GM13976 (cell line): ENCODE measurements around the gene CHRND.

Source experiments
- DNase-seq: peaks from one replicate; pipeline ENCODE4 v3.0.0; 2012; ENCODE audit warnings: low spot score
- in situ Hi-C: fragments of 300-500 bp; cut with MboI; formaldehyde crosslinking; loops from one replicate; pipeline ENCODE4 v1.12.0; 2022; ENCODE audit warnings: low sequenced_read_pairs, mixed read lengths, inconsistent platforms; ENCODE audit not compliant: unreplicated experiment
- TF ChIP-seq, protein P1 (sequence below): IDR thresholded peaks from 2 replicates; pipeline ENCODE4 v1.5.1; 2012; ENCODE audit warnings: borderline replicate concordance, mild to moderate bottlenecking; ENCODE audit not compliant: insufficient read depth; ENCODE audit errors: extremely low read depth, missing control alignments, control extremely low read depth

CHRND gene

DNA sequence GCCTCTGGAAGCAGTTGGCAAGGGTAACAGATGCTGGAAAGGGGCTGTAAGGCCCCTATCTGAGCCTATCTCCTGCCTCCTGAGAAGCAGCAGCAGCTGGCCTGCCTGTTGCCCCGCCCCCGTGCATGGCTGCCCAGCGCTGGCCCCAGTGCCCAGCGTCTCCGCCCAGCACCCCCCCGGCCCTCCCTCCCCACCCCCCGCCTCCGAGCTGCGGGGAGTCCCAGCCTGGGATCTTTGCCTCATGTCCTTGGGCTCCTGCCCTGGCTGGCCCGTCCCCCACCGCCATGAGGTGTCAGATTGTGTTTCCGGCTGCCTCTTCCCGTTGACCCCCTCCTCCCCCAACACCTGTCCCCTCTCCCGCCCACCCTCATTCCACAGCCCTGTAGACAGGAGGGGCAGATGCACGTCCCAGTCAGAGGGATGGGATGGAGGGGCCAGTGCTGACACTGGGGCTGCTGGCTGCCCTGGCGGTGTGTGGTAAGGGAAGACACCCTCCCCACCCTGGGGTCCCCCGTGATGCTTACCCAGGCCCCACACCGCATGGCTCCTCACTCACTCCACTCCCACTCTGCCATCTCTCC is at the start of gene CHRND:
TSS of gene CHRND (plus strand) at position 370 of the 581 bp plus-strand sequence. CDS start at position 426, 56 bp downstream.
- in situ Hi-C loops: no loop called here
- TF ChIP-seq, protein P1, sequence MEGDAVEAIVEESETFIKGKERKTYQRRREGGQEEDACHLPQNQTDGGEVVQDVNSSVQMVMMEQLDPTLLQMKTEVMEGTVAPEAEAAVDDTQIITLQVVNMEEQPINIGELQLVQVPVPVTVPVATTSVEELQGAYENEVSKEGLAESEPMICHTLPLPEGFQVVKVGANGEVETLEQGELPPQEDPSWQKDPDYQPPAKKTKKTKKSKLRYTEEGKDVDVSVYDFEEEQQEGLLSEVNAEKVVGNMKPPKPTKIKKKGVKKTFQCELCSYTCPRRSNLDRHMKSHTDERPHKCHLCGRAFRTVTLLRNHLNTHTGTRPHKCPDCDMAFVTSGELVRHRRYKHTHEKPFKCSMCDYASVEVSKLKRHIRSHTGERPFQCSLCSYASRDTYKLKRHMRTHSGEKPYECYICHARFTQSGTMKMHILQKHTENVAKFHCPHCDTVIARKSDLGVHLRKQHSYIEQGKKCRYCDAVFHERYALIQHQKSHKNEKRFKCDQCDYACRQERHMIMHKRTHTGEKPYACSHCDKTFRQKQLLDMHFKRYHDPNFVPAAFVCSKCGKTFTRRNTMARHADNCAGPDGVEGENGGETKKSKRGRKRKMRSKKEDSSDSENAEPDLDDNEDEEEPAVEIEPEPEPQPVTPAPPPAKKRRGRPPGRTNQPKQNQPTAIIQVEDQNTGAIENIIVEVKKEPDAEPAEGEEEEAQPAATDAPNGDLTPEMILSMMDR: no peak
- no peak for DNase-seq

DNA sequence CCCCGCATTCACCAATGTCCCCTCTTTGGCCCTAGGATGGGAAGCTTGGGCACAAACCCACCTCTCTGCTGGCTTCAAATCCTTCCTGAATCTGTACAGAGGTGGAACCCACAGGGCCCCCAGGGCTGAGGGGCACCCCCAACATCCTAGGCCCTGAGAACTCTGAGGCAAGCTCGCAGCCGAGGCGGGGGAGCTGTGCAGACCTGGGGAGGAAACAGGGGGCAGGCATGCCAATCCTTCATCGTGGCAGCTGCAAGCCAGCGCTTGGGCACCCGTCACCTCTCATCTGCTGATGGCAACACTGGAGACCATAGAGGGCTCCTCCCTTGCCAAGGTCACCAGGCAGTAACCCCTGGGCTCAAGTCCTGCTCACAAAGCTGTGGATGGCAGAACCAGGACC is 49.2 kb upstream of the CHRND start:
- TF ChIP-seq, protein P1: no peak
- in situ Hi-C loops: no loop called here
- DNase-seq: no peak

DNA sequence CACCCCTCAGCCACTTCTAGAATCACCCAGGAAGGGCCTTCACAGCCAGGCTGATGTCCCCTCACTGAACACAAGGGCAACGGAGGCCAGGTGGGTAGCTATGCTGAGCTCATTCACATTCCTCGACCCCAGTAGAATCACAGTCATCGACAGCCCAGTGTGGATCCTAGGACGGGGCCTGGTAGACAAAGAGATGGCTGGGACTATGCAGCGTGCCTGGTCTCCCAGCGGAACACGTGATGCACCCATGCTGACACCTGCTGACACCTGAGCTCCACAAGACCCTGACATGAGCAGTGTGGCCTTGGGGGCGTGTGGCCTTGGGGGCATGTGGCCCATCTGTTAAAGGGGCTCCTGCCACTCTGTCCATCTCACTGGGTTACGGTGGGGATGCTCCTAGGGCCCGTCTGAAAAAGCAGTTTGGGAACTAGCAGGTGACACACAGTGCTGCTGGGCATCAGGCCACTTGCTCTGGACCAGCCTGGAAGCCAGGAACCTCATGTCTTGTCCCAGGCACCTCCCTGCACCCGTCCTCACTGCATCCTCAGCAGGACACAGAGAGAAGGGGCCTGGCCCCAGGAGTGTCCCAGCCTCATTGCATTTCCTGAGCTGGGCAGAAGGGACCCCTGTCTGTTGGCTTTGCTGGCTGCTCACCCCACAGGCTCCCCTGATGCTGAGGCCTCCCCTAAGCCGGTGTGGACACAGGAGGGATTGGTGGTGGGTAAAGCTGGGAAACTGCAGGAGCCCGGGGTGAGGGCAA is 48.0 kb upstream of the CHRND start:
- DNase-seq: no peak
- TF ChIP-seq, protein P1: no peak
- in situ Hi-C loops: no loop called here

DNA sequence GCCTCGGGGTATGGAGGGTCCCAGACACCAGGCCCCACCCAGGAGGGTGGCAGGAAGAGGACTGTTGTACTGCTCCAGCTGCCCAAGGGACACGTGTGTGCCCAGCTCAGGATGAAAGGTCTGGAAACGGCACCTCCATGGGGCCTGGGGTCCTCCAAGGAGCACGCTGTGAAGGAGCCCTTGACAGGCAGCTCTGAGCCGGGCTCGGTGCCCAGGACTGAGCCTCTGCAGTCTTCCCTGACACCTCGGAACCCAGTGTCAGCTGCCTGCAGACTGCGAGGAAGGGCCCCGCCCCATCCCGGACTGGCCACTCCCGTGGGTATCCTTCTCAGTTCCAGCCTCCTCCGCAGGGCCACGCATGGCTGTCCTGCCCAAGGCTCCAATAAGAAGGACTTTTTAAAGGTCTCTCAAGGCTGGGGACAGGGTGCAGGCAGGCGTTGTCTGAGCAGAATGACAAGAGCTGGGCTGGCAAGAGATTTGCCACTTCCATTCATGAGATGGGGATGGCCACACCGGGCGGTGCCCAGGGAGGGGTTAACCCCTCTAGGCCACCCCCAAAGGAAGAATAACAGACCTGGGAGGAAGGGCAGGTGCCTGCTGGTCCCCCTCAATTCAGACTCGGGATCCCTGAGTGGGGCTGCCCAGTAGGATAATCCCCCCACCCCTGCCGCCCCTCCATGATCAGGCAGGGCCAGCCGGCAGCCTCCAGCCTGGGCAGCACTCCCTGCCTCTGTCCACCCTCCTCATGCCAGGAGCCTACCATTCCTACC is 47.2 kb upstream of the CHRND start:
- DNase-seq: no peak
- TF ChIP-seq, protein P1: no peak
- in situ Hi-C loops: no loop called here

DNA sequence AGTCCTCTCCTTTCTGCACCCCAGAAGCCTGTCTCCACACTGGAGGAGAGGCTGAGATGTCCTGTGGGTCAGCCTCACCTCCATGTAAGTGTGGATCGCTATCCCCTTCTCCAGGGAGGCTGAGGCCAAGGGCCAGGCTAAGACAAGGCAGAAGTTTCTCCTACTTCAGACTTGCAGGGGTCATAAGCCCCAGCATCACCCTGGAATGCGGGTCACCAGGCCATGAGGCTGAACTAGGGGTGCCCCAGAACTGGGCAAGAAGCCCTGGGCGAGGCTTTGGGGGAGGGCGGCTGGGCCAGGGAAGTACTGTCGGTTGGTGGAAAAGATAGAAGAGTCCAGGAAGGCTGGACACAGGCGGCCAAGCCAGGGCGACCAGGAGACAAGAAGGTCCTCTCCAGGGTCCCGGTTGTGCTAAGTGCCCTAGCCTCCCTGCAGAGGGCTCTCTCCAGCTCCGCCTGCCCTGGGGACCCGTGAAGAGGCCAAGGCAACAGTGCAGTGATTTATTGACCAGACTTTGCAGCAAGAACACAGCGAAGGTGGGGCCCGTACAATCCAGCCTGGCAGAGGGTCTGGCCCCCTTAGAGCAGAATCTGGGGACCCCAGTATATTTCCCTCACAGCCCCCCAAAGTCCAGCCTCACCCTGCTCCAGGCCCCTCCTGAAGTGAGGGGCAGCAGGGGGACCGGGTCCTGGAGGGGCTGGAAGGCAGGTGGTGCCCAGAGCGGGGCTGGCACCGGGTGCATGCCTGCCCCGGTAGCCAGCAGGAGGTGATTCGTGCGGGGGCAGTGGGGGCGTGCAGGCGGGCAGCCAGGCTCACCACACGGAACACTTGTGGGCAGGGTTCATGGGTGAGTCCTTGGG is 46.4 kb upstream of the CHRND start:
- no peak for DNase-seq
- TF ChIP-seq, protein P1: no peak
- in situ Hi-C loops: no loop called here
